HFF-Myc (cell line): ENCODE data around the gene GDI2.
"Not testable (repeated sequence)": the region's sequence is repeated elsewhere in the genome, so short reads cannot be mapped to it uniquely, and the experiment has no call there.

ENCODE experiments used
- DNase-seq: peaks from one replicate; pipeline ENCODE4 v3.0.0-alpha.2; 2011; ENCODE audit warnings: low read depth; ENCODE audit errors: extremely low read depth
- H3K4me3 ChIP-seq: replicated peaks from 2 replicates; pipeline ENCODE4 v1.5.1; 2011; ENCODE audit warnings: low read depth, mild to moderate bottlenecking, control low read depth, low read length
- CTCF ChIP-seq: IDR thresholded peaks from 2 replicates; pipeline ENCODE4 v1.5.1; 2012; ENCODE audit warnings: mild to moderate bottlenecking, low read depth, low read length, control low read depth; ENCODE audit errors: missing control alignments

Gene GDI2

GRCh38 chr10:5854131-5854475 is 40.9 kb upstream of the GDI2 start:
- no peak for TF ChIP-seq CTCF
- H3K4me3 ChIP-seq = no peak overlapping the region
- DNase-seq = no peak

DNA sequence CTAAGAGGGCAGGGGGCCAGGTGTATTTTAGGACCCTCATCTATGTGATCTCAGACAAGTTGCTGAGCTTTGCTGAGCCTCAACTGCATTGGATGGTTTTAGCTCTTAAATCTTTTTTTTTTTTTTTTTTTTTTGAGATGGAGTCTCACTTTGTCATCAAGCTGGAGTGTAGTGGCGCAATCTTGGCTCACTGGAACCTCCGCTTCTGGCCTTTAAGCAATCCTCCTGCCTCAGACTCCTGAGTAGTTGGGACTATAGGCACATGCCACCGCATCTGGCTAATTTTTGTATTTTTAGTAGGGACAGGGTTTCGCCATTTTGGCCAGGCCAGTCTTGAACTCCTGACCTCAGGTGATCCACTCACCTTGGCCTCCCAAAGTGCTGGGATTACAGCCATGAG is 33.4 kb upstream of the GDI2 start:
- H3K4me3 ChIP-seq, DNase-seq: not testable (repeated sequence)

DNA sequence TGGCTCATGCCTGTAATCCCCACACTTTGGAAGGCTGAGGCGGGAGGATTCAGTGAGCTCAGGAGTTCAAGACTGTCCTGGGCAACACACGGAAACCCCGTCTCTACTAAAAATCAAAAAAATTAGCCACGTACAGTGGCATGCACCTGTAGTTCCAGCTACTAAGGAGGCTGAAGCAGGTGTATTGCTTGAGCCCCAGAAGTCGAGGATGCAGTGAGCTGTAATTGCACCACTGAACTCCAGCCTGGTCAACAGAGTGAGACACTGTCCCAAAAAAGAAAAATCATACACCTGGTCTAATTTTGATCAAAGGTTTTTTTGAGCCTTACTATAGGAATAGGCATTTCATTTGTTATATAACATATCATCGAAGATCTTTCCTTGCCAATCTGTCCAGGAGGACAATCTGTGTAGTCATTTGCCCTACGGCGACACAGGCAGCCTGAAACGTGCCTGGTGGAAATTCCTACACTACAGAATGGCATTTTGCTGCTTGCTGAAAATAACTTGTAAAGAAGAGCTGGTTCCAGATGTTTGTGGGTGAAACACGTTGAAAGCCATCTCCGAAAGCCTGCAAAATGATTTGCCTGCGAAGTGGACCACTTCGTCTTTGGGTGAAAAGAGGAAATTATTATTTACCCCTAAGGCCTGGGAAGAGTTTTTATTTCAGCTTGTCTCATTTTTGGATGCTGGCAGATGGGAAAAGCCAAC is 31.3 kb upstream of the GDI2 start:
- TF ChIP-seq CTCF = no peak
- peak; percentile 33 for DNase-seq
- no peak overlapping the region for H3K4me3 ChIP-seq

- H3K4me3 ChIP-seq = no peak overlapping the region
- no peak for DNase-seq
- TF ChIP-seq CTCF = no peak
These were observed 30.6 kb upstream of the GDI2 start for GRCh38 chr10:5843686-5844344.

DNA sequence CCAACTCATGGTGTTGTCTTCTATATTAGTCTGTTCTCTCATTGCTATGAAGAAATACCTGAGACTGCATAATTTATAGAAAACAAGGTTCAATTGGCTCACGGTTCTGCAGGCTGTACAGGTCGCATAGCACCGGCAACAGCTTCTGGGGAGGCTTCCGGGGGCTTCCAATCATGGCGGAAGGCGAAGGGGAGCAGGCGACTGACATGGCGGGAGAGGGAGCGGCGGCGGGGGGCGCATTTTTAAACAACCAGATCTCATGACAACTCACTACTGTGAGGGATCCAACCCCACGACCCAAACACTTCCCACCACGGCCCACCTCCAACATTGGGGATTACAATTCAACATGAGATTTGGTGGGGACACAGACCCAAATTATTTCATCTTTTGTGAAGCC is 28.7 kb upstream of the GDI2 start:
- no peak overlapping the region for H3K4me3 ChIP-seq
- TF ChIP-seq CTCF = no peak
- DNase-seq = no peak

DNA sequence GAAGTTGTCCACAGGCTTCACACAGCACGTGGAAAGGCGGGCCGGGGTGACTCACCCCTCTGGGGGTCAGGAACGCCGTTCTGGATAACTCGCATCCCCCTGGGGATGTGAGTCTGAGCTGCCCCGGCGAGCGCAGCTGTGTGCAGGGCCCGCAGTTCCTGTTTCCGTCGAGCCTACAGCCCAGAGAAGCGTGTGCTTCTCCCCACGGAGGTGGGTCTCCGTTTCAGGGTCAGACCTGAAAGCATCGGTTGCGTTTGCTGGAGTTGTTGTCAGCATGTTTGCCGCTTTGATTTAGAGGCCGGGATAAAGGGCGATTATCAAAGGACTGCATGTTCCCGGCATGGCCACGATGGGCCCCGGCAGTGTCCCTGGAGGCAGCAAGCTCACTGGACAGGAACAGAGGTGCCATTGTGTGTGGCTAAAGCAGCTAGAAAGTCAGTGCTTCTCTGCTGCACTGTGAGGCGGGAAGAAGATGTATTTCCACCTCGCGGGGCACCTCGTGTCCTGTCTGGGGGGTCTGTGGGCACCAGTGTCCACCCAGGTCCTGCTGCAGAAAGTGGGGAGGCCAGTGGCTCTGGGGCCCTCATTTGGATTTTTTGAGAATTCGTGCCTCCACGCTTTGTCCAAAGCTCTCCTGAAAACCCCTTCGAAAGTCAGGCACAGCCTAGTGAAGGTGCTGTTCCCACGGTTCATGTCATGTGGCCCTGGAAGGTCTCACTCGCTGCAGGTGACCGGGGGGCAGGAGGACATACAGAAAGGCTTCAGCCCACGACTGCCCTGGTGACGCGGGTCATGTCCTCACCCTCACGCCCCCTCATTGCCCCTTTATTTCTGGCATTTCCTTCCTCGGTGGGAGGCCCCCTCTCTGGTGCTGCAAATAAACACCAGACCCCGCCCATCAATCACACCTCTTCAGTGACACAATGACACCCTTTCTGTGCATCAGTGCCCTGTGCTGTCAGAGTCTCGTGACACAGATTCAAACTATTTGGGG is 27.4 kb upstream of the GDI2 start:
- TF ChIP-seq CTCF = no peak
- DNase-seq = no peak
- H3K4me3 ChIP-seq = no peak overlapping the region

GRCh38 chr10:5836181-5836580 is 22.9 kb upstream of the GDI2 start:
- not testable (repeated sequence) for DNase-seq, H3K4me3 ChIP-seq
